ENCODE data around the gene ATIC.

Gene ATIC

GRCh38 chr2:215376103-215376780, 64.4 kb downstream of the ATIC start:
- no peak for DNase-seq (ENCODE audit: low spot score)

DNA sequence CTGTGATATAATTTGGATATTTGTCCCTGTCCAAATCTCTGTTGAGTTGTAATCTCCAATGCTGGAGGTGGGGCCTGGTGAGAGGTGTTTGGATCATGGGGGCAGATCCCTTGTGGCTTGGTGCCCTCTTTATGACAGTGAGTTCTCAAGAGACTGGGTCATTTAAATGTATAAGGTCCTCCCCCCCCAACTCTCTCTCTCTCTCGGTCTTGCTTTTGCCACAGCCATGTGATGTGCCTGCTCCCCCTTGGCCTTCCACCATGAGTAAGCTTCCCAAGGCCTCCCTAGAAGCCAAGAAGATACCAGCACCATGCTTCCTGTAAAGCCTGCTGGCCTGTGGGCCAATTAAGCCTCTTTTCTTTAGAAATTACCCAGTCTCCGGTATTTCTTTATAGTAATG, 65.4 kb downstream of the ATIC start:
- DNase-seq (ENCODE audit: low spot score), result no peak

GRCh38 chr2:215378045-215378444, 66.2 kb downstream of the ATIC start:
- DNase-seq (ENCODE audit: low spot score), result no peak

GRCh38 chr2:215379039-215379438, 67.2 kb downstream of the ATIC start:
- DNase-seq (ENCODE audit: low spot score), result no peak

DNA sequence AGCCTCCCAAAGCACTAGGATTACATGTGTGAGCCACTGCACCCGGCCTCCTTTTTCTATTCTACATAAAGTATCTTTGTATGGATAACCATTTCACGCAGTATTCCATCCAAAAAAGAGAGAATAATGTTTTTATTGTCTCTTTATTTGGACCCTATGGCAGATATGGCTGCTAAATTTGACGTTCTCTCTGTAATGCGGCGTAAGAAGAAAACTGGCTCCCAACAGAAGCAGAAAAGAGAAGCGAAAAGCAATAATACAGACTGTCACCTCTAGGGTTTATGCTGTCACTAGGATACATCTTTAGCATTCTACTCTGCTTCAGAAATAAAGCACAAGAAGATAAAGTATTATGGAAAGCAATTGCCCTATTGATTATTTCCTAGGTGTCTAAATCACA, 68.1 kb downstream of the ATIC start:
- no peak for DNase-seq (ENCODE audit: low spot score)

DNA sequence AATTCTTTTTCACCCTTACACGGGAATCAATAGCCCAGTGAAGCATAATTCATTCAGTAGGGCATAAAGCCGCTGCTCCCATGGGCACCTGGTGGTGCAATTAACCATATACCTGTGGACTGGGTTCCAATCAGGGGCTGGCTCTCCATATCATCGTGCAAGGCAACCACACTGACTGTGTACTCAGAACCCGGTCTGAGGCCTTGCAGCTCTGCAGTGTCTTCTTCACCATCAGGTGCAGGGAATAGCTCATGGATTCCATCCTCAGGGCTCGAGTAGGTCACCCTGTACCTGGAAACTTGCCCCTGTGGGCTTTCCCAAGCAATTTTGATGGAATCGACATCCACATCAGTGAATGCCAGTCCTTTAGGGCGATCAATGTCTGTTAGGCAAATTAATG, 68.8 kb downstream of the ATIC start:
- no peak for DNase-seq (ENCODE audit: low spot score)

- DNase-seq (ENCODE audit: low spot score), result no peak
Observed at GRCh38 chr2:215382011-215382410, 70.2 kb downstream of the ATIC start.

DNA sequence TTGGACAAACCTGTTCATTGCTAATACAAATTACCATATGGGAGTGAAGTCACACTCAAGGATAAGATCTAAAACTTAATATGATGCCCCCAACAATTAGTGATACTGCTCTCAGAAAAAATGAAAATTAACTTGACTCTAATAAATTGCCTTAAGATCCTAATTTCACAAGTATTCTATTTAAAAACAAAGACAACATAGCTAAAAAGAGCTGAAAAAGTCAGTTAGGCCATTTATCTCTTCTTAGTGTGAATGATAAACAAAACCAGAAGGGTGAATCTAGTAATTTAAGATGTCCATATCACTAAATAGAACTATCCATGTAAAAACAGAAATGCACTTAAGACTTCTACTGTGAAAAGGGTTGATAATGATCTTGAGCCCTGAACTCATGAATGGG, 70.6 kb downstream of the ATIC start:
- DNase-seq (ENCODE audit: low spot score), result no peak

DNA sequence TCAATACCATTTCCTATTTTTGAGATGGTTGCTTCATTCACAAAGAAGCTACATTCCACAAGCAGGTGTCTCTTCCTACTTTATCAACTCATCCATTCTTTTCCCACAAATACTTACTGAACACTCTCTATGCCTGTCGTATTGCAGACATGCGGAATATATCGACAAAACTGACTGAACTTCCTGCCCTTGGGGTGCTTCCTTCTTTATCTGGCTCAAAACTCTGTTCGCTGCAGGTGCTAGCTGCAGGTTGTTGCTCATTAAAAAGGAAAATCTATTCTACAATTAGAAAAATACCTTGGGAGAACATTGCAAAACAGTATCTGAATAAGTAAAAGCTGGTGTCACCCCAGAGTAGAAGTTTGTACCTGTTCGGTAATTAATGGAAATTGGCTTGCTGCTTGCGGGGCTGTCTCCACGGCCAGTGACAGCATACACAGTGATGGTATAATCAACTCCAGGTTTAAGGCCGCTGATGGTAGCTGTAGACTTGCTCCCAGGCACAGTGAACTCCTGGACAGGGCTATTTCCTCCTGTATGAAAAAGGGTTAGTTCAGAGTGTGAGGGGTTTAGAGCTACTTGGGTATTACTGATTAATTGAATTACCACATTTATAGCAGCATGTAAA, 71.9 kb downstream of the ATIC start:
- DNase-seq (ENCODE audit: low spot score), result no peak

DNA sequence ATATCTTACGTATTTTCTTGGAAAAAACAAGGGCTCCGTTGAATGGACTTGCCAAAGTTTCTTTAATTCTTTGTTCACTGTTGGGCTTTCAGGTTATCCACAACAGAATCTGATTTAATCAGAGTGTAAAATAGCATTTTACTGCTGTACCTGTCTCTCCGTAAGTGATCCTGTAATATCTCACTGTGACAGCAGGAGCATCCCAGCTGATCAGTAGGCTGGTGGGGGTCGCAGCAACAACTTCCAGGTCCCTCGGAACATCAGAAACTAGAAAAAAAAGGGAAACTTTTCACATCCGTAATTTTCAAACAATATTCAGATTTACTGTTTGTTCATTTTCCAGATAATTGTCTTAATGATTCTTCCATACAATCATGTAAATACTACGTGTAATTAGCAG, 72.9 kb downstream of the ATIC start:
- DNase-seq (ENCODE audit: low spot score), result no peak

- DNase-seq (ENCODE audit: low spot score), result no peak
Observed at GRCh38 chr2:215386566-215386965, 74.7 kb downstream of the ATIC start.

DNA sequence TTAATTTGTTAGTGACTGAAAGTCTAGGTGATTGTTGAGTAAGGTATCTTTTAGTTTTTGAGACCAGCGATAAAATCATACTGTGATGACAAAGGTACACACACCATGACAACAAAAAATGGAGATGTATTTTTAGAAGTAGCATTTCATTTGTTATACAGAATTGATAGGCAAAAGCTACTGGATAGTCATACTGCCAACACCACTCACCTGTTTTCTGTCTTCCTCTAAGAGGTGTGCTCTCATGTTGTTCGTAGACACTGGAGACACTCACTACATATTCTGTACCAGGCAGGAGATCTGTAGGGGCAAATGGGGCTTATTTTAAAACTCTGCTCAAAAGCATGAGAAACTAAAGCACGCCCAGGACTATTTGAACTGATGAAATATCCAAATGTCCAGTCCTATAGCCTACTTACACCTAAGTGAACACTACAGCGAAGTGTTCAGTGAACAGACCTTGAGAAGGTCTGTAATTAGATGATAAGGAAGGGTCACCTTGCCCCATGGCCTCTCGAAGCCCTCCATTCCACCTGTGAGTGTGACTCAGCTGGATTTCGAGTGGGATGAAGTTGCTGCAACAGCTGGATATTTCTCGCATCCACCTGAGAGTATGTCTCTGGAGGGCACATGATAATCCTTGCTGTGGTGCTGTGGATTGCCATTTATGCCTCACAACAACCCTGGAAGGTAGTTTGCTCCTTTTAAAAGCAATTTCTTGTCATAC, 76.3 kb downstream of the ATIC start:
- no peak for DNase-seq (ENCODE audit: low spot score)

GRCh38 chr2:215390550-215390913, 78.7 kb downstream of the ATIC start:
- DNase-seq (ENCODE audit: low spot score), result no peak

- no peak for DNase-seq (ENCODE audit: low spot score)
Observed at GRCh38 chr2:215391531-215391930, 79.7 kb downstream of the ATIC start.

GRCh38 chr2:215392164-215392563, 80.3 kb downstream of the ATIC start:
- DNase-seq (ENCODE audit: low spot score), result no peak

DNA sequence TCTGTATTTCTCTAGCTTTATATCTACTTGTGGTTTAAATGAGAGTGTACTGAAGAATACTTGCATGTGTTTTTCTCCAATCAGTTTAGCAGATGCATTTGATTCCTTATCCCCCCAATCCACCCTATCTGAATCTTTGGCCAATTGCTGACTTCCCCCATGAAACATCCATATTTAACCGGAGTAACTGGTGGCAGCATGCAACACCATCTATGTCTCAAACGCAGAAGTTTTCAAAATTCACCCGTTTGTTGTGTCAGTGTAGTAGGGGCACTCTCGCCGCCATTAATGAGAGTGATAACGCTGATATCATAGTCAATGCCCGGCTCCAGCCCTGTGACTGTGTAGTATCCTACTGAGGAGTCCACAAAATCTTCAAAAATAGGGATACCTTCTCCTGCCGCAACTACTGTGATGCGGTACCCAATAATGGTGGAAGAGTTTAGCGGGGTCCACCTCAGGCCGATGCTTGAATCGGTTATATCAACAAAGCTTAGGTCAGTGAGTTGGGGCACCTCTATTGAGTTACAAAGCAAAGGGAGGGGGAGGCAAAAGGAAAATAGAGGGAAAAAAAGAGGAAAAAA, 80.9 kb downstream of the ATIC start:
- no peak for DNase-seq (ENCODE audit: low spot score)

DNA sequence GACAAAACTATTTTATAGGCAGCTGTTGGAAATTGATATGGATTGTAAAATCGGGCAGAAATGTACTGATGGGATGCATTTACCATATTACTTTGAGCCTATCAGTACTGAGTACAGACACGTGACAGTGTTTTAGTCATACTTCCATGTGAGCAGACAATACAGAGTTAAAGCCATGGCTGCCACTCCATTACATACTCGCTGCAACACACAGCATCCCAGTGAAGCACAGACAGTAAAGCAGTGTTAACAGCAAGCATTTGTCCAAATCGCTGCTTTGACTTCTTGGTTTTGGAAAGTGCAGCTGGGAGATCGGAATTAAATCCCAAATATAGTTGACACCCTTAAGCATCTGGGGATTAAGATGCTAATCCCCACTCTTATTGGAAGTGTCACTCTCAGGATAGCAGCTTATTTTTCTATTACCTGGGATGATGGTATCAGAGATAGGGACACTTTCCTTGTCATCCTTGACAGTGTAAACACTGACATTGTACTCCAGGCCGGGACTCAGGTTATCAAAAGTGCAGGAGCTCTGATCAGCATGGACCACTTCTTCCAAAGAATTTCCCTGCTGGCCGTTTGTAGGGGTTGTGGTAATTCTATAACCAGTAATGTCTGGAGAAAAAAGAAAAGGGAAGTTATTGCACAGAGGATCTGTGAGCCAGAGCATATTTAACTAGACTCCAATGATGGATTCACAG, 82.4 kb downstream of the ATIC start:
- DNase-seq (ENCODE audit: low spot score), result no peak

- DNase-seq (ENCODE audit: low spot score), result no peak
Observed at GRCh38 chr2:215395687-215396460, 84.0 kb downstream of the ATIC start.

DNA sequence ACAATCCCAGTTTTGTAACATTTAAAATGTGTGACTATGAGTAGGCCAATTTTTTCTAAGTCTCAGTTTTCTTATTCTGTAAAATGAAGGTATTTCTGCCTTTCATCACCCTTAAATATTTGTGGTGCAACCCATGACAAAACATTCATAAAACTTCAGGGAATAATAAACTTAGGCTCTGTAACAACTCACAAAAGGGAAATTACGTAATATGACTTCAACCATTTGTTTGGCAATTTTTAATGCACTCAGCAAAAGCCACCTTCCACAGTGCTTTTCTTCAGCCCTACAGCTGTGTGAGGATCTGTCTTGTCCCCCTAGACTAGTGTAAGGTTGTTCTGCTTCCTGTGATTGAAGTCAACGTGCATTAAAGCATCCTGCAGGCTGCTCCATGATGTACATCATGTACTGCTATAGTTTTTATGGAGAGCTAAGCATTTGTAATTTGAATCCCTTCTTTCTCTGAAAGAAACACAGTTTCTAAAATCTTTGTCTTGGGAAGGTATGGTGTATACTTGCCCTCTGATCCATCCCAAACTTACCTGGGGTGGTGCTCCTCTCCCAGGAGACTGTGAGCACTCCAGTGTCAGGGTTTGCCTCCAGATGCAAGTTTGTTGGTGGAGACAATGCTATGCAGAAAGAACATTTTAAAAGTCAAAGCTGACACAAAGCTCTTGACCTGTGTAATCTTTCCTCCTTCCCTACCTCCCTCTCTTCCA, 84.9 kb downstream of the ATIC start:
- no peak for DNase-seq (ENCODE audit: low spot score)

- no peak for DNase-seq (ENCODE audit: low spot score)
Observed at GRCh38 chr2:215397632-215398341, 85.9 kb downstream of the ATIC start.
